Mucosa of descending colon (tissue), 3 donors: ENCODE measurements around the gene FIS1. TPM values are rescaled to one million over a fixed set of nuclear protein-coding genes. Genes with fewer than 3 reads are reported as not detected.

Experiments used
- ATAC-seq: fragments of 200-7000 bp; cut with Tn5 transposase; one replicate; pipeline ENCODE4 v1.9.1; 2020; ENCODE audit warnings: mild to moderate bottlenecking, moderate library complexity
- DNase-seq, 3 donors: peaks; one replicate each; pipeline ENCODE4 v3.0.0-alpha.2; 2020
- H3K36me3 ChIP-seq: fragments of 200-600 bp; one replicate; pipeline ENCODE4 v1.8.0; 2021; ENCODE audit warnings: low read depth, mild to moderate bottlenecking
- H3K4me1 ChIP-seq: fragments of 200-600 bp; one replicate; pipeline ENCODE4 v1.8.0; 2021; ENCODE audit warnings: low read depth, mild to moderate bottlenecking
- H3K4me3 ChIP-seq: fragments of 200-600 bp; one replicate; pipeline ENCODE4 v1.8.0; 2021; ENCODE audit warnings: mild to moderate bottlenecking
- H3K9me3 ChIP-seq: fragments of 200-600 bp; one replicate; pipeline ENCODE4 v1.8.0; 2021; ENCODE audit warnings: mild to moderate bottlenecking
- CTCF ChIP-seq: fragments of 200-600 bp; IDR thresholded peaks from one replicate; pipeline ENCODE4 v1.8.0; 2022; ENCODE audit warnings: antibody characterized with exemption, mild to moderate bottlenecking
- intact Hi-C, 2 donors: fragments of 100-400 bp; cut with DNase I in 1 of 2; cut with micrococcal nuclease in 1 of 2; formaldehyde crosslinking; loops; one replicate each; pipeline versions ENCODE4 v1.11.0 to v1.11.1; 2022; cut with DNase I, micrococcal nuclease
- total RNA-seq, 3 donors: library from RNA; stranded (reverse); fragmentation: NEBNext Ultra II Directional in 2 of 3; extraction: Animal tissue kit (Norgen Biotek cat#: 25700) in 2 of 3; gene quantifications; one replicate each; pipeline versions ENCODE4 v1.2.1 to v1.2.4, GENCODE V29; 2021 to 2023
- donor health status: DM: no; HTN: no; CAD: no; lungs with moderate emphysema.
- donor health status: DM: no; HTN: no; CAD: no.
- donor health status: DM: no; HTN: yes; CAD: no.

FIS1 gene
- total RNA-seq, 3 donors from 2014 or later = 131 to 168 (median 134) TPM

DNA sequence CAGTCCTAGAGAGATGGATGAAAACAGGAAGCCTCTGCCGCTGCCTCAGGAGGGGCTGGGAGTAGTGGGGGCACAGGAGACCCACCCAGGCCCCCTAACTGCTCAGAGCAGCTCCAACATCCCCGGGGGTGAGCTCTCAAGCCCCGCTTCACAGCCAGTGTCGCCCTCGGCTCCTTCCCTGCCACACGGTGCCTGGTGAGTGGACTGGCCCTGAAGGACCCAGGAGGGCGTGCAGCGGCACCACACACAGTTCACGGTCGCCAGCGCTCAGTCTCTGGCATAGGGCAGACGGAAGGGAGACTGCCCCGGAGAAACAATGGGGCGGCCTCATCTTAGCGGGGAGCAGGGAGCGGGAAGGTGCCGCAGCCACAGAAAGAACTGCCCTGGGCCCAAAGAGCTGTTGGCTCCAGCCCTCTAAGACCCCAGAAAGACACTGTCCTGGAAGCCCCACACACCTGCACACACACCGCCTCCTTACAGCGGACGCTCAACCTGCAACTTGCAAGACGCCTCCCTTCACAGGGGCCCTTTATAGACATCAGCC is 8.5 kb downstream of the FIS1 start:
- Histone ChIP-seq H3K4me3 (no peak overlapping the region), H3K36me3 (no peaks in the 10 kb centered on the region), H3K4me1 (peaks cover 33% of the 10 kb centered on the region), H3K9me3 (no peaks in the 10 kb centered on the region)
- peak in 2 of 3 donors; percentile 40 to 57 for DNase-seq
- peak; percentile 8 for ATAC-seq
- intact Hi-C loops = no loop called here
- TF ChIP-seq CTCF = no peak

GRCh38 chr7:101235522-101235921 is 9.4 kb downstream of the FIS1 start:
- peaks cover 34% of the 10 kb centered on the region for H3K4me1 ChIP-seq
- H3K36me3 ChIP-seq = no peaks in the 10 kb centered on the region
- H3K9me3 ChIP-seq = no peaks in the 10 kb centered on the region
- H3K4me3 ChIP-seq = no peak overlapping the region
- no peak for TF ChIP-seq CTCF
- DNase-seq (peak in 2 of 3 donors; percentile 80 to 84), ATAC-seq (peak; percentile 34)
- intact Hi-C loops = no loop called here

DNA sequence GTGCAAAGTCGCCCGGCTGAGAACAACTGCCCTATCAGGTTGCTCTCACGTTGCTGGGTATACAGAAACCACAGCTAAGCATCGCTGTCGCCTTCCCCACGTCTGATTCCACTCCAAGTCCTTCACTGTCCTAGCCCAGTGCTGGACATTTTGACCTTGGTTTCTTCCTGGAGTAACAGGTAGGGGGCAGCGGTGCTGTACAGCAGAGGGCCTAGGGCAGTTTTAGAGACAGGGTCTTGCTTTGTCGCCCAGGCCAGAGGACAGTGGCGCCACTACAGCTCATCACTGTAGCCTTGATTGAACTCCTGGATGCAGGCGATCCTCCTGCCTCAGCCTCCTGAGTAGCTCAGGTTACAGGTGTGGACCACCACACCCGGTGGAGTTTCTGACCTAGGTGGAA is 9.8 kb downstream of the FIS1 start:
- intact Hi-C loops = no loop called here
- DNase-seq (peak in 1 of 3 donors; percentile 39), ATAC-seq (peak; percentile 1)
- Histone ChIP-seq H3K4me3 (no peak overlapping the region), H3K36me3 (no peaks in the 10 kb centered on the region), H3K4me1 (peaks cover 34% of the 10 kb centered on the region), H3K9me3 (no peaks in the 10 kb centered on the region)
- TF ChIP-seq CTCF = no peak

DNA sequence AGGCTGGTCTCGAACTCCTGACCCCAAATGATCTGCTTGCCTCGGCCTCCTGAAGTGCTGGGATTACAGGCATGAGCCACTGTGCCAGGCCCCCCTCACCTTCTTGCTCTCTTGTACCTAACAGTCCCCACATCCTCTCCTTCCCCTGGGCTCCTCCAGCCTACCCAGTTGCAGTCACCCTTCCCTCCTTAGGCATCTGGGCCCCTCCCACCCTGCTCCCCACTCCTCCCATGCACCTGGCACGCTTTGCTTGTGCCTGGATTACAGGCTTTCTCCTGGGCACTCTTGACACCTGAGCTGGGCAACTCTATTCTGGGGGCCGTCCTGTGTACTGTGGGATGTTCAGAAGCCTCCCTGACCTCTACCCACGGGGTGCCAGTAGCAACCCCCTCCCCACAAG is 10.2 kb downstream of the FIS1 start:
- ATAC-seq (no peak), DNase-seq (peak in 2 of 3 donors; percentile 55 to 64)
- Histone ChIP-seq H3K9me3 (no peaks in the 10 kb centered on the region), H3K36me3 (no peaks in the 10 kb centered on the region), H3K4me1 (peaks cover 34% of the 10 kb centered on the region), H3K4me3 (no peak overlapping the region)
- no peak for TF ChIP-seq CTCF
- intact Hi-C loops = no loop called here

- no peak for DNase-seq
- ATAC-seq = no peak
- intact Hi-C loops = no loop called here
- no peak for TF ChIP-seq CTCF
- Histone ChIP-seq H3K4me1 (peaks cover 34% of the 10 kb centered on the region), H3K36me3 (no peaks in the 10 kb centered on the region), H3K4me3 (no peak overlapping the region), H3K9me3 (no peaks in the 10 kb centered on the region)
These were observed 10.9 kb downstream of the FIS1 start for GRCh38 chr7:101233907-101234547.
